NCI-H2081 (cell line): ENCODE results near the gene CLDN11.

Experiments used
- DNase-seq, 2 experiments: peaks; one replicate each; lab custom pipeline; 2025; lab: John Stamatoyannopoulos, UW

CLDN11 gene

DNA sequence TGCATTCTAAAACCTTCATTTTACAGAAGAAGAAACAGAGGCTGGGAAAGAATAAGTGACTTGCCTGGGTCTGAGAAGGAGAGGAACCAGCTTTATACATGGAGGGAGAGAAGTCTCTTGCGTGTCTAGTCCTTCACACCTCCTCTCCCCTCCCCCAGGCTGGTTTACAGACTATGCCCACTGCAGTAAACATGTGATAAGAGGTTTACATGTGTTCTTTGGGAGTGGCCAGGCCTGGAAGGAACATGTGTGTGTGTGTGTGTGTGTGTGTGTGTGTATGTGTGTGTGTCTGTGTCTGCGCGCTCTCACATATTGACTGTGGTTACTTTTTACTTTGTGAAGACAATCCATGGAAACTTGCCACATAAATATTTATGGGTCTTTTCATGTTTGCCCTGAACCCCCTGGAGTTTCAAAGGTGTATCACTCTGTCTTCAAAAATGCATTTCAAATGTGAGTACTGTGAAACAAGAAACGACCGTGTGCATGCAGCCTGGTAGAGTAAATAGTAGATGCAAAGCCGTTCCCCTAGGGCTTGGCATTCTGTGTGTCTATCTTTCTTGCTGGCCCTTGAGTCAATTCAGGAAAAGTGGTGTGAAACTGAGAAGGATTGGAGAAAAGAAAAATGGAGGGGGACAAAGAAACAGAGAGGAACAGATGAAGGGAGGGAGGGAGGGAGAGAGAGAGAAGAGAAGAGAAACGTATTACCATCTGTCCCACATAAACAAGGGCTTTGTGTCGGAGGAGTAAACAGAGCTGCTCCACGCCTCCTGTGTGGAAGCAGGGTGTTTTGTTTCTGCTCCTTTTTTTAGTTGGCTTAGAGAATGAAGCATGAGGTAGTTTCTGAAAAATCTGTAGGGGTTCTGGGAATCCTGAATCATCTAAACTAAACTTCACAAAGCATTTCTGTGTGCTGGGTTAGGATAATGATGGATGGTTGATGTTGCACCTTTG, 51.7 kb downstream of the CLDN11 start:
- DNase-seq: peak in 1 of 2 experiments; percentile 64

DNA sequence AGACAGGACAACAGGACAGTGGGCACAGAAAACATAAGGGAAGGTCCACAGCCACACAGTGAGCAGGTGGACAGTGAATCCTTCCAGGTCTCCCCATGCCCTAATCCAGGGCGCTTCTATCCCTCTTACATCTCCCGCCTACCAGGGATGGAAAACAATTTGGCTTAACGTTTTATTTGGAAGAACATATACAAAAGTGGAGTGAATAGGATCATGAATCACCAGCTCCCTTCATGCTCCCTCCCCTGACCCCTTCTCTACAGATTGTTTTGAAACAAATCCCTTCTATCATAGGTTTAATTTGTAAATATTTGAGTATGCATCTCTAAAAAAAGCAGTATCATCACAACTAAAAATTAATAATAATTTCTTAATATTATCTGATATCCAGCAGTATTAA, 52.5 kb downstream of the CLDN11 start:
- DNase-seq: no peak

DNA sequence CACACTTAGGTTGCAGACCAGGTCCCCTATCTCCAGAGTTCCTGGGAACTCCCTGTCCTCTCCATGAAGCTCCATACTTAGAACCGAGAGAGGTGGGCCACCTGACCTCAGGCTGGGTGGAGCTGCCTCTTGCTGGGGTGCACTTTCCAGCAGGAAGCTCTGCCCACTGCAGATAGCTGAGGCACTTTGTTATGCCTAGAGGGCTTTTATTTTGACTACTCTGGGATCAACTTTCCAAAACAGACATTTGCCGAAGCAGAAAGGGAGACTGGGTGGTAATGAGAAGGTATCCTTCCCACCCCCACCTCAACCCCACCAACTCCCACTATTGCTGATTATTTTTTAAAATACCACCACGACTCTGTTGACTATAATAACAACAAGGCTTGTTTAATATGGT, 54.7 kb downstream of the CLDN11 start:
- no peak for DNase-seq

DNA sequence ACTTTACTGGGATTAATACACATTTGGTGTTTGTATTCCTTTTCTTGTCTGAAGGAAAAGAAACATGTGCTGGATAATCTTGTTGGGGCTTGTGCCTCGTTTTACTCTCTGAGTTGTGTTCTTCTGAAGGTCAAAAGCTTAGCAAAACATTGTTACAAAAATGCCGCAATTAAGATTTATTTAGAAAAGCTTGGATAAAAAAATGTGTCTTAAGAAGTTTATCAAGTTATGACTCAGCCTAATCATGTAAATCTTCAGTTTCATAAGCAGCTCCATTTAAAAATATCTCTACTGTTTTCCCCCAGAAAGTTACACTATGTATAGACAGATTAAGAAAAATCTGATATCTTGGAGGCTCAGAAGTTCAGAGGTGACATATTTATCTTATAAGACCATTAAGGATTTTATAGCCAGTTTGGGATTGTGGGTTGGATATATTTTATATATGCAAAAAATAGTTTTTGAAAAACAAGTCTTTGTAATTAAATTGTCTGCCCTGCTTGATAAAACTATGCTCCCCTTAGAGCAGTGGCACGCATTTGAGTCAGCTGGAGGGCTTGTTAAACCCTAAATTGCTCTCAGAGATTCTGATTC, 56.5 kb downstream of the CLDN11 start:
- DNase-seq: no peak

DNA sequence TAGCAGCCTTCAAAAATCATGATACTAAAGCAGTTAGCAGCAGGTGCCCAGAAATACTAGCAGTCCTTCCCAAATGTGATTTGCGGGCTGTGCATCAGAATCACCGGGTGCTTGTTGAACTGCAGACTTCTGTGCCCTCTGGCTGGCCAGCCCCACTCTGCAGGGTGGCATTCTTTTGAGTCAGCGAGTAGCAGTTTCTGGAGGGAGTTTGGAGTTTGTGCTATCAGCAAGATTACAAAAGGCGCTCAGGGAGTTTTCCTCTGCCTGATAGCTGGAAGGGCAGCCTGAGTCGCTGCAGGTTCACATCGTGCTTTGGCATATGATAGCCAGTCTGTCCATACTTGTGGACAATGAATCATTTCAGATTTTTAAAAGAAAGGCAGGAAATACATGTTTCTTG, 57.6 kb downstream of the CLDN11 start:
- no peak for DNase-seq

DNA sequence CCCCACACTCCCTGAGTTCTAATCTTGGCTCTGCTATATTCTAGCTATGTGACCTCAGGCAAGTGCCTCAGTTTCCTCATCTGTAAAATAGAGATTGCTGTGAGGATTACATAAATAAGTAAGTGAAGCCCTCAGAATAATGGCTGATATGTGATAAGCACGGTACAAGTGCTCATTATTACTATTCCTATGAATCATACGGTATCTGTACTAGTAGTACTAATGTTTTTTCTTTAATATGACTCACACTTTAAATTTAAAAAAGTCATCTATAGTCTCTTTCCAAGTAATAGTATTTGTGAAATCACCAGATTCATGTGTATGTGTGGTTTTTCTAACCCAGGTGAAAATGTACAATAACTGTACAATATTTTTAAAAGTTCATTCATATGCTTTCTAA, 58.7 kb downstream of the CLDN11 start:
- DNase-seq: no peak

DNA sequence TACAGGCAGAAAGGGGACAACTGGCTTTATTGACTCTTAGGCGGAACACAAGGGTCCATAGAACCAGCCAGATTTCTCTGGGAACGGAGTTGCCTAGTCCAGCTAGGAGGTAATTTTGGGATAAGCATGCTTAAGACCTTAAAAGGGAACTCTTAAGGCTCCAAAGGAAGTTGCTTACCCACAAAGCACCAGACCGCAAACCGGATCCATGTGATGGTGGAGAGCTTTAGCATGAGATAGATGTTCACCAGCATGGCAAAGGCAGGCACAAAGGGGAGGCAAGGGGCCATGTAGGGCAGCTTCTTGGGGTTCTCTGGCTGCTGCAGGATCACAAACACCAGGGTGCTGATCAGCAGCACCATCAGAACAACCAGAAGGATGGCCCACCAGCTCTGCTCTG, 61.4 kb downstream of the CLDN11 start:
- no peak for DNase-seq

DNA sequence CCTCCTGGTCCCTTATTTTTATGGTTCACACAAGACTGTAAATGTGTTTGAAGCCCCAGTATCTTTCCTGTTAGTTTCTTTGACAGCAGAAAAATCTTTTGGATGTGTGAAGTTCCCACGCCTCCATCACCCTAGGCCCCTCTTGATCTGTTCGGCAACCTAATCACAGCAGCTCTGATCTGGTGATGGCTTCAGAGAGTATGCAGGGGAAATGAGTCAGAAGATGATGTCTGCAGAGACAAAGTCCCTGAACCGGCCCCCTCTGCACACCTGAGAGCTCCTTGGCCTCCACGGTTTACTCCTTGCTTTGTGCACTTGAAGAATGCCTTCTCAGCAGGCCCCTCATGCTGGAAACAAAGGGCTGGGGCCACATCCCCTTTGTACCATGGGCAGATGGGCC, 63.5 kb downstream of the CLDN11 start:
- DNase-seq: no peak

DNA sequence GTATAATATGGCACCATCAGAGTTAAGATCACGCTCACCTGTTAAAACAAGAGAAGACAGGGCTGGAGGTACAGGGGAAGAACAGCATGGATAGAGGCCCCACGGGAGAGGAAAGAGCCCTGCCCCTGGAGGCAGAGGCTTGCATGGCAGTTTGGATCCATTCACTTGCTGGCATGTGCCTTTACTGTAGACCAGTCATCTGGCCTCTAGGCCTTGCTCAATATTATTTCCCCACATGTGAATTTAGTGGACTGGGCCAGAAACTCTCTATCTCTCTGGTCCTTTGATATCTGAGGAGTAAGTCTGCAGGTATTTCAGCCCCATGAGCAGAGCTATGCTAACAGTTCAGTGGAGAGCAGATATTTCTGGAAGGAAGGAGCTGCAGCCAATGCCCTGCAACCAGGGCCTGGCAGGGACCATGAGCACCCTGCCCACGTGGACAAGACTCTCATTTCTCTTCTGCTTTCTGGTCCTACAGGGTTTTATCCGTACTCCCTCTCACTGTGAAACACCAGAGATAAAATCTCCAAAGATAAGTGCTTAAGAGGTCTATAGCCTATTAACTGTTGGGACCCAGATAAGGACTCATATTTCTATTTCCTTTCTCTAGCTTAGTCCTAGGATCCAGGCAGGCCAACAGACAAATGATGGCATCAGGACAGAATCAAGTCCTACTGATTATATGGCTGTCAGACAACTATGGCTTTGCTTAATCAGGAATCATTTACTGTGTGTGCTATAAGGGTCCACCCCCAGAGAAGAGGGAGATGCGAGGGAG, 65.0 kb downstream of the CLDN11 start:
- DNase-seq: no peak
